PFSK-1 (cell line): Measurements from ENCODE around the gene ADAMTS10.

Experiments
- FOXP2 ChIP-seq: optimal IDR thresholded peaks from 2 replicates; pipeline ENCODE3; 2011; ENCODE audit warnings: borderline replicate concordance, control low read depth, inconsistent platforms; ENCODE audit not compliant: insufficient read depth; ENCODE audit errors: extremely low read length, extremely low read depth
- POLR2AphosphoS5 ChIP-seq: IDR thresholded peaks from 2 replicates; pipeline ENCODE4 v1.6.1; 2012; ENCODE audit warnings: low read depth, mild to moderate bottlenecking, control low read depth, low read length, moderate library complexity
- REST ChIP-seq, 2 experiments: IDR thresholded peaks; 2 replicates each; pipeline versions ENCODE4 v1.6.1 to v1.8.0; 2011 to 2012; ENCODE audit warnings: low read depth in 2 of 2, low read length in 2 of 2, control low read depth in 1 of 2, inconsistent platforms in 1 of 2, mild to moderate bottlenecking in 1 of 2, moderate library complexity in 1 of 2; ENCODE audit not compliant: insufficient read depth in 1 of 2
- SIN3A ChIP-seq: IDR thresholded peaks from 2 replicates; pipeline ENCODE4 v1.6.1; 2012; ENCODE audit warnings: mild to moderate bottlenecking, low read length, moderate library complexity, borderline replicate concordance; ENCODE audit not compliant: insufficient read depth
- TAF1 ChIP-seq: IDR thresholded peaks from 2 replicates; pipeline ENCODE4 v1.6.1; 2012; ENCODE audit warnings: low read length, control low read depth, borderline replicate concordance; ENCODE audit not compliant: insufficient read depth

ADAMTS10 gene

GRCh38 chr19:8573316-8573715 is 37.2 kb downstream of the ADAMTS10 start:
- no peak for TF ChIP-seq POLR2AphosphoS5
- no peak for TF ChIP-seq REST (IDR thresholded peaks at IDR 0.05; ENCODE audit: insufficient read depth in 1 of 2, low read depth in 2 of 2, low read length in 2 of 2)
- TF ChIP-seq FOXP2: no peak

- TF ChIP-seq FOXP2 (peak; percentile 62), TAF1 (no peak)
Observed at GRCh38 chr19:8571006-8571411, 39.5 kb downstream of the ADAMTS10 start.

- TF ChIP-seq REST (IDR thresholded peaks at IDR 0.05; ENCODE audit: insufficient read depth in 1 of 2, low read depth in 2 of 2, low read length in 2 of 2) (no peak), SIN3A (peak; percentile 53; the same call in 1 of the 2 replicates), TAF1 (no peak)
Observed at GRCh38 chr19:8569066-8569771, 41.3 kb downstream of the ADAMTS10 start.

GRCh38 chr19:8567522-8568172 is 42.9 kb downstream of the ADAMTS10 start:
- TF ChIP-seq TAF1 (no peak), REST (IDR thresholded peaks at IDR 0.05; ENCODE audit: insufficient read depth in 1 of 2, low read depth in 2 of 2, low read length in 2 of 2) (no peak)

- TF ChIP-seq FOXP2 (no peak), POLR2AphosphoS5 (no peak), SIN3A (no peak), REST (IDR thresholded peaks at IDR 0.05; ENCODE audit: insufficient read depth in 1 of 2, low read depth in 2 of 2, low read length in 2 of 2) (no peak), TAF1 (no peak)
Observed at GRCh38 chr19:8566855-8567254, 43.7 kb downstream of the ADAMTS10 start.
